NCI-H128 (cell line): ENCODE results near the gene LRCH3.

ENCODE experiments used
- DNase-seq: peaks from one replicate; lab custom pipeline; 2025; ENCODE audit not compliant: unreplicated experiment; lab: John Stamatoyannopoulos, UW

LRCH3 gene

GRCh38 chr3:197833930-197834715 lies 43.1 kb downstream of the LRCH3 start:
- no peak for DNase-seq

GRCh38 chr3:197835509-197835908 lies 44.5 kb downstream of the LRCH3 start:
- DNase-seq, result no peak

GRCh38 chr3:197836244-197836643 lies 45.2 kb downstream of the LRCH3 start:
- peak; percentile 17 for DNase-seq

- DNase-seq, result no peak
These were observed 46.2 kb downstream of the LRCH3 start for GRCh38 chr3:197837282-197837681.

- DNase-seq, result no peak
These were observed 50.7 kb downstream of the LRCH3 start for GRCh38 chr3:197841789-197842188.

- no peak for DNase-seq
These were observed 55.4 kb downstream of the LRCH3 start for GRCh38 chr3:197846491-197846890.

- DNase-seq, result no peak
These were observed 56.9 kb downstream of the LRCH3 start for GRCh38 chr3:197847866-197848401.

GRCh38 chr3:197854596-197855343 lies 63.7 kb downstream of the LRCH3 start:
- DNase-seq, result no peak

GRCh38 chr3:197855571-197855970 lies 64.5 kb downstream of the LRCH3 start:
- no peak for DNase-seq

- no peak for DNase-seq
These were observed 65.3 kb downstream of the LRCH3 start for GRCh38 chr3:197856199-197856816.

- DNase-seq, result no peak
These were observed 67.1 kb downstream of the LRCH3 start for GRCh38 chr3:197858133-197858532.

GRCh38 chr3:197858598-197858997 lies 67.5 kb downstream of the LRCH3 start:
- DNase-seq, result no peak

GRCh38 chr3:197866035-197866434 lies 75.0 kb downstream of the LRCH3 start:
- DNase-seq, result no peak

- no peak for DNase-seq
These were observed 82.3 kb downstream of the LRCH3 start for GRCh38 chr3:197873329-197873728.

GRCh38 chr3:197874064-197874463 lies 83.0 kb downstream of the LRCH3 start:
- no peak for DNase-seq

GRCh38 chr3:197874653-197875052 lies 83.6 kb downstream of the LRCH3 start:
- no peak for DNase-seq

GRCh38 chr3:197877902-197878301 lies 86.8 kb downstream of the LRCH3 start:
- no peak for DNase-seq

GRCh38 chr3:197878427-197878826 lies 87.4 kb downstream of the LRCH3 start:
- no peak for DNase-seq

GRCh38 chr3:197880491-197881269 lies 89.6 kb downstream of the LRCH3 start:
- DNase-seq, result no peak

GRCh38 chr3:197881270-197881969 lies 90.4 kb downstream of the LRCH3 start:
- DNase-seq, result no peak
